HG02852 (cell line): ENCODE results near the gene KLHL36.
A peak's percentile ranks its signal among the peaks of the same experiment; 100 is the strongest.

Experiments
- ATAC-seq: cut with Tn5 transposase; IDR thresholded peaks from one replicate; pipeline ENCODE4 v1.9.1; 2021; ENCODE audit warnings: mild to moderate bottlenecking, moderate library complexity; ENCODE audit not compliant: unreplicated experiment

Gene KLHL36

GRCh38 chr16:84647828-84648594, at the start of gene KLHL36:
KLHL36 (plus strand) TSS chr16:84648511; CDS start chr16:84650868, 2,357 bp downstream.
- peak; percentile 85 for ATAC-seq

- peak; percentile 48 for ATAC-seq
These were observed 48.6 kb upstream of the KLHL36 start for GRCh38 chr16:84599521-84600202.

- ATAC-seq = peak; percentile 65
These were observed 47.7 kb upstream of the KLHL36 start for GRCh38 chr16:84600343-84601229.

GRCh38 chr16:84603140-84603816, 45.0 kb upstream of the KLHL36 start:
- no peak for ATAC-seq

- no peak for ATAC-seq
These were observed 44.4 kb upstream of the KLHL36 start for GRCh38 chr16:84603940-84604339.

- no peak for ATAC-seq
These were observed 43.8 kb upstream of the KLHL36 start for GRCh38 chr16:84604477-84605013.

- ATAC-seq = no peak
These were observed 42.9 kb upstream of the KLHL36 start for GRCh38 chr16:84605339-84605848.

- ATAC-seq = no peak
These were observed 42.0 kb upstream of the KLHL36 start for GRCh38 chr16:84606081-84606875.

- no peak for ATAC-seq
These were observed 41.2 kb upstream of the KLHL36 start for GRCh38 chr16:84607061-84607460.

- peak; percentile 57 for ATAC-seq
These were observed 40.6 kb upstream of the KLHL36 start for GRCh38 chr16:84607694-84608093.

GRCh38 chr16:84608282-84608681, 40.0 kb upstream of the KLHL36 start:
- no peak for ATAC-seq

- ATAC-seq = no peak
These were observed 38.6 kb upstream of the KLHL36 start for GRCh38 chr16:84609563-84610177.

- no peak for ATAC-seq
These were observed 37.9 kb upstream of the KLHL36 start for GRCh38 chr16:84610376-84610775.

GRCh38 chr16:84611041-84611440, 37.3 kb upstream of the KLHL36 start:
- ATAC-seq = no peak

GRCh38 chr16:84612686-84613085, 35.6 kb upstream of the KLHL36 start:
- no peak for ATAC-seq

- ATAC-seq = no peak
These were observed 34.8 kb upstream of the KLHL36 start for GRCh38 chr16:84613408-84614072.

GRCh38 chr16:84614073-84614459, 34.2 kb upstream of the KLHL36 start:
- no peak for ATAC-seq

- no peak for ATAC-seq
These were observed 33.7 kb upstream of the KLHL36 start for GRCh38 chr16:84614623-84614967.
